Common myeloid progenitor, CD34-positive (primary cell): ENCODE results near the gene ATP8B1.

Experiments used
- CTCF ChIA-PET: fragments of 350-600 bp; sonication (Branson Sonifier 250); formaldehyde crosslinking; loops from one replicate; lab custom pipeline; 2021; ENCODE audit warnings: antibody characterized with exemption; lab: Charles Lee
- POLR2A ChIA-PET: fragments of 350-600 bp; sonication (Branson Sonifier 250); formaldehyde crosslinking; loops from one replicate; lab custom pipeline; 2021; ENCODE audit warnings: antibody characterized with exemption; lab: Charles Lee
- DNase-seq, 3 donors: peaks; one replicate each; pipeline versions ENCODE4 v3.0.0 to v3.0.0-alpha.2; 2013
- H3K27ac ChIP-seq, 2 experiments: 1 replicate in 1 of 2; 2 replicates in 1 of 2; pipeline ENCODE4 v1.7.0; 2013; ENCODE audit warnings: inconsistent platforms in 2 of 2, low read length in 2 of 2, mild to moderate bottlenecking in 2 of 2, low read depth in 1 of 2, moderate library complexity in 1 of 2; ENCODE audit not compliant: severe bottlenecking in 2 of 2, insufficient read depth in 1 of 2, poor library complexity in 1 of 2
- H3K27me3 ChIP-seq, 5 experiments: replicated peaks in 2 of 5; 1 replicate in 3 of 5; 2 replicates in 2 of 5; pipeline versions ENCODE4 v1.6.1 to v1.7.0; 2013; ENCODE audit warnings: low read length in 4 of 5, mild to moderate bottlenecking in 2 of 5, moderate library complexity in 2 of 5, inconsistent platforms in 1 of 5; ENCODE audit not compliant: insufficient read depth in 5 of 5, control insufficient read depth in 4 of 5
- H3K36me3 ChIP-seq, 4 experiments: 1 replicate in 2 of 4; 2 replicates in 2 of 4; pipeline versions ENCODE4 v1.6.1 to v1.7.0; 2013; ENCODE audit warnings: low read length in 3 of 4, control low read depth in 1 of 4, mild to moderate bottlenecking in 1 of 4; ENCODE audit not compliant: control insufficient read depth in 4 of 4, insufficient read depth in 4 of 4
- H3K4me1 ChIP-seq, 4 experiments: 1 replicate in 3 of 4; 2 replicates in 1 of 4; pipeline versions ENCODE4 v1.6.1 to v1.7.1; 2013; ENCODE audit warnings: low read length in 3 of 4, mild to moderate bottlenecking in 3 of 4, control low read depth in 1 of 4, inconsistent platforms in 1 of 4, moderate library complexity in 1 of 4; ENCODE audit not compliant: control insufficient read depth in 4 of 4, insufficient read depth in 4 of 4; ENCODE audit errors: control extremely low read depth in 1 of 4
- H3K4me3 ChIP-seq, 7 experiments: 1 replicate in 4 of 7; 2 replicates in 3 of 7; pipeline versions ENCODE4 v1.5.1 to v1.7.0; 2013; ENCODE audit warnings: mild to moderate bottlenecking in 7 of 7, low read length in 6 of 7, moderate library complexity in 6 of 7, inconsistent platforms in 2 of 7, low read depth in 2 of 7, control low read depth in 1 of 7; ENCODE audit not compliant: insufficient read depth in 4 of 7, control insufficient read depth in 1 of 7; ENCODE audit errors: extremely low read depth in 1 of 7
- H3K9me3 ChIP-seq, 5 experiments: 1 replicate in 4 of 5; 2 replicates in 1 of 5; pipeline versions ENCODE4 v1.6.1 to v1.7.1; 2013; ENCODE audit warnings: low read length in 4 of 5, mild to moderate bottlenecking in 2 of 5, inconsistent platforms in 1 of 5, low read depth in 1 of 5, moderate library complexity in 1 of 5; ENCODE audit not compliant: control insufficient read depth in 4 of 5, insufficient read depth in 2 of 5; ENCODE audit errors: control extremely low read depth in 1 of 5
- WGBS: methylation state at CpG from one replicate; pipeline ENCODE4 v1.1.5; 2013; ENCODE audit not compliant: insufficient coverage; 5-methylcytosine and 5-hydroxymethylcytosine counted together

Gene ATP8B1

DNA sequence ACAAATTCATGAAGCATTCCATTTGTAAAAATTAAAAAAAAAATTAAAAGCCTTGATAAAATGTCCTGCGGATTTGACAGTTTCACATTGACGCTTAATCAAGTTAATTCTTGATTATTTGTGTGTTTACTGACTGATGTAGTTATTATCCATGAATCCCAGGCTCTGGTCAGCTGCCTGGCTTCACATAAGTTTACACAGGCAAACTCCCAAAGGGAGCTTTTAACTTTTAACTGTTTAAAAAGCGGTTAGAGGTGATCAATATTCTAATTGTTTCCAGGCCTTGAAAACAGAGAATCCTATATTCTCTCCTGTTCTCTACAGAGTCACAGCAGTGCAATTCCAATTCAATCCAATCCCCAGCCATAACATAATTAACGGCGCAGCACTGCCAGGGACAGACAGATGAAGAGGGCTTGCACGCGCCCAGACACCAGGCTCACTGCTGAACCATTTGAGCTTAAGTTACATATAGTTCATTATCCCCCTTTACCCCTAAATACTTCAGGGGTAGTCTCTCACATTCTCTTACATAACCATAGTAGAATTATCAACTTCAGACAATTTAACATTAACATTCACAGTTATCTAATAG is 47.5 kb downstream of the ATP8B1 start:
- Histone ChIP-seq H3K9me3 (peaks cover 0 to 7% (median 0%) of the 10 kb centered on the region in 5 experiments), H3K36me3 (no peaks in the 10 kb centered on the region), H3K4me3 (no peak overlapping the region), H3K4me1 (no peaks in the 10 kb centered on the region), H3K27ac (no peak overlapping the region), H3K27me3 (no peaks in the 10 kb centered on the region)
- DNase-seq, result no peak
- CTCF ChIA-PET, result no interaction called here
- WGBS, result 100% methylated on average over 2 of the region's 7 CpGs
- POLR2A ChIA-PET, result no interaction called here

- Histone ChIP-seq H3K27me3 (no peaks in the 10 kb centered on the region), H3K9me3 (peaks cover 0 to 7% (median 0%) of the 10 kb centered on the region in 5 experiments), H3K4me3 (no peak overlapping the region), H3K27ac (no peak overlapping the region), H3K4me1 (no peaks in the 10 kb centered on the region), H3K36me3 (no peaks in the 10 kb centered on the region)
- CTCF ChIA-PET, result no interaction called here
- POLR2A ChIA-PET, result no interaction called here
- no peak for DNase-seq
- no CpG with 5 or more reads among the region's 5 CpGs for WGBS
Observed at GRCh38 chr18:57754577-57755338, 48.4 kb downstream of the ATP8B1 start.

- no peak for DNase-seq
- WGBS, result no CpG with 5 or more reads among the region's 1 CpG
- no peak overlapping the region for H3K4me3 ChIP-seq
- peaks cover 0 to 7% (median 0%) of the 10 kb centered on the region in 5 experiments for H3K9me3 ChIP-seq
- no peaks in the 10 kb centered on the region for H3K36me3 ChIP-seq
- H3K27ac ChIP-seq, result no peak overlapping the region
- H3K27me3 ChIP-seq, result no peaks in the 10 kb centered on the region
- peaks cover 0 to 6% (median 0%) of the 10 kb centered on the region in 4 experiments for H3K4me1 ChIP-seq
- CTCF ChIA-PET, result no interaction called here
- POLR2A ChIA-PET, result no interaction called here
Observed at GRCh38 chr18:57753063-57753462, 50.1 kb downstream of the ATP8B1 start.

- 100% methylated on average over 1 of the region's 2 CpGs for WGBS
- Histone ChIP-seq H3K4me1 (peaks cover 0 to 6% (median 0%) of the 10 kb centered on the region in 4 experiments), H3K36me3 (no peaks in the 10 kb centered on the region), H3K27ac (no peak overlapping the region), H3K4me3 (no peak overlapping the region), H3K27me3 (no peaks in the 10 kb centered on the region), H3K9me3 (no peaks in the 10 kb centered on the region)
- no peak for DNase-seq
- CTCF ChIA-PET, result no interaction called here
- POLR2A ChIA-PET, result no interaction called here
Observed at GRCh38 chr18:57749604-57749970, 53.5 kb downstream of the ATP8B1 start.

- ChIA-PET CTCF (no interaction called here), POLR2A (no interaction called here)
- H3K27ac ChIP-seq, result no peak overlapping the region
- no peak overlapping the region for H3K4me3 ChIP-seq
- H3K27me3 ChIP-seq, result no peaks in the 10 kb centered on the region
- H3K9me3 ChIP-seq, result no peaks in the 10 kb centered on the region
- H3K4me1 ChIP-seq, result peaks cover 0 to 6% (median 0%) of the 10 kb centered on the region in 4 experiments
- no peaks in the 10 kb centered on the region for H3K36me3 ChIP-seq
- no CpG with 5 or more reads among the region's 1 CpG for WGBS
- DNase-seq, result peak in 2 of 3 donors; percentile 11 to 24
Observed at GRCh38 chr18:57748770-57749603, 54.1 kb downstream of the ATP8B1 start.

GRCh38 chr18:57747809-57748680 is 55.1 kb downstream of the ATP8B1 start:
- H3K36me3 ChIP-seq, result no peaks in the 10 kb centered on the region
- WGBS, result 100% methylated on average over 2 of the region's 5 CpGs
- no peak for DNase-seq

More at GRCh38 chr18:57747809-57748680, 55.1 kb downstream of the ATP8B1 start:
- CTCF ChIA-PET, result no interaction called here
- Histone ChIP-seq H3K27me3 (no peaks in the 10 kb centered on the region), H3K9me3 (no peaks in the 10 kb centered on the region), H3K27ac (no peak overlapping the region), H3K4me1 (peaks cover 0 to 6% (median 0%) of the 10 kb centered on the region in 4 experiments), H3K4me3 (no peak overlapping the region)
- POLR2A ChIA-PET, result no interaction called here
